Activated CD8-positive, alpha-beta memory T cell treated with anti-CD3 and anti-CD28 coated beads, Interleukin-2, amount 50 U/mL, for 24 hours (primary cell): ENCODE data around the gene NSD1.

Experiments
- DNase-seq: peaks from one replicate; pipeline ENCODE4 v3.0.0-alpha.2; 2020; ENCODE audit errors: extremely low read depth

Gene NSD1, protein sequence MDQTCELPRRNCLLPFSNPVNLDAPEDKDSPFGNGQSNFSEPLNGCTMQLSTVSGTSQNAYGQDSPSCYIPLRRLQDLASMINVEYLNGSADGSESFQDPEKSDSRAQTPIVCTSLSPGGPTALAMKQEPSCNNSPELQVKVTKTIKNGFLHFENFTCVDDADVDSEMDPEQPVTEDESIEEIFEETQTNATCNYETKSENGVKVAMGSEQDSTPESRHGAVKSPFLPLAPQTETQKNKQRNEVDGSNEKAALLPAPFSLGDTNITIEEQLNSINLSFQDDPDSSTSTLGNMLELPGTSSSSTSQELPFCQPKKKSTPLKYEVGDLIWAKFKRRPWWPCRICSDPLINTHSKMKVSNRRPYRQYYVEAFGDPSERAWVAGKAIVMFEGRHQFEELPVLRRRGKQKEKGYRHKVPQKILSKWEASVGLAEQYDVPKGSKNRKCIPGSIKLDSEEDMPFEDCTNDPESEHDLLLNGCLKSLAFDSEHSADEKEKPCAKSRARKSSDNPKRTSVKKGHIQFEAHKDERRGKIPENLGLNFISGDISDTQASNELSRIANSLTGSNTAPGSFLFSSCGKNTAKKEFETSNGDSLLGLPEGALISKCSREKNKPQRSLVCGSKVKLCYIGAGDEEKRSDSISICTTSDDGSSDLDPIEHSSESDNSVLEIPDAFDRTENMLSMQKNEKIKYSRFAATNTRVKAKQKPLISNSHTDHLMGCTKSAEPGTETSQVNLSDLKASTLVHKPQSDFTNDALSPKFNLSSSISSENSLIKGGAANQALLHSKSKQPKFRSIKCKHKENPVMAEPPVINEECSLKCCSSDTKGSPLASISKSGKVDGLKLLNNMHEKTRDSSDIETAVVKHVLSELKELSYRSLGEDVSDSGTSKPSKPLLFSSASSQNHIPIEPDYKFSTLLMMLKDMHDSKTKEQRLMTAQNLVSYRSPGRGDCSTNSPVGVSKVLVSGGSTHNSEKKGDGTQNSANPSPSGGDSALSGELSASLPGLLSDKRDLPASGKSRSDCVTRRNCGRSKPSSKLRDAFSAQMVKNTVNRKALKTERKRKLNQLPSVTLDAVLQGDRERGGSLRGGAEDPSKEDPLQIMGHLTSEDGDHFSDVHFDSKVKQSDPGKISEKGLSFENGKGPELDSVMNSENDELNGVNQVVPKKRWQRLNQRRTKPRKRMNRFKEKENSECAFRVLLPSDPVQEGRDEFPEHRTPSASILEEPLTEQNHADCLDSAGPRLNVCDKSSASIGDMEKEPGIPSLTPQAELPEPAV (N-terminal part only)

GRCh38 chr5:177133096-177133852 lies at the start of gene NSD1:
Gene NSD1, plus strand, starts transcription at chr5:177133773. Its CDS starts 1,331 bp downstream, at chr5:177135104.
- DNase-seq = peak; percentile 56

DNA sequence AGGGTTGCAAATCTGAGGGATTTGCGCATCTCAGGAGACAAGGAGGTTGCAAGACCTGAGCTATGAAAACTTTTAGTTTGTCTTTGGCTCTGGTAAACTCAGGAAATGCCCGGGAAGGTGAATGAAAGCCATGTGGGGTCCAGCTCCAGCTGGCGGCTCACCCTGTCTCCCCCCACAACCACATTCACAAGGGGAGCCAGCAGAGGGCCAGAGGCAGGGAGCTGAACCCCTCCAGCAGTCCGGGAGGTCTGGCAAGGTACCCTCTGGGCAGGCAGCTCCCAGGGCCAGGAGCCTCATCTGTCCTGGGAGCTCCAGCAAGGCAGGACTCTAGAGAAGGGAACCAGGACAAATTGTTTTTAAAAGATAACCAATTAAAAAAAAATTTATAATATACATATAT lies 49.4 kb upstream of the NSD1 start:
- DNase-seq = no peak

- no peak for DNase-seq
These were observed 47.5 kb upstream of the NSD1 start for GRCh38 chr5:177085985-177086653.

DNA sequence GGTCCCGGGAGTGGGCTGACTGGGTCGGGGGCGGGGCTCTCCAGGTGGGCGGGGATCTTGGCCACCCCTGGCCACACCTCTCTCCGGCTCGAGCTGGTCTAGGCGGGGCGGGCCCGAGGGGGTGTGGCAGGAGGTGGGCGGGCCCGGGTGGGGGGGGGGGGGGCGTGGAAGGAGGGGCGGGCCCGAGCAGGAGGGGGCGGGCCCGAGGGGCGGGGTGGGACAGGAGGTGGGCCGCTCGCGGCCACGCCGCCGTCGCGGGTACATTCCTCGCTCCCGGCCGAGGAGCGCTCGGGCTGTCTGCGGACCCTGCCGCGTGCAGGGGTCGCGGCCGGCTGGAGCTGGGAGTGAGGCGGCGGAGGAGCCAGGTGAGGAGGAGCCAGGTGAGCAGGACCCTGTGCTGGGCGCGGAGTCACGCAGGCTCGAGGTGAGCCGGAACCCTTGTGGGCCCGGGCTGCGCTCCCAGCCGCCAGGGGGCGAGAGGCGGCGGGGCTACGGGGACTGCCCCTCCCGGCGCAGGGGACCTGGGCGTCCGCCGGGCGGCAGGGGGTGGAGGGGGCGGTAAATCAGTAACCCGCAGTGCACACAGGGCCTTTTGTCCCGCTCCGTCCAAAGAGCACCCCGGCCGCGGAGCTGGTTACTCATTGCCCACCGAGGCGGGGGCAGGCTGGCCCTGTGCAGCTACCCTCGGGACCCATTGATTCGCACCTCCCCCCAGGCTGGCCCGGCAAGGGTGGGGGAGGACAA lies 46.7 kb upstream of the NSD1 start, which contains the start of gene FGFR4:
Gene FGFR4, plus strand, starts transcription at position 262 of the 744 bp plus-strand sequence. CDS start 2,688 bp downstream, outside the sequence.
- no peak for DNase-seq

DNA sequence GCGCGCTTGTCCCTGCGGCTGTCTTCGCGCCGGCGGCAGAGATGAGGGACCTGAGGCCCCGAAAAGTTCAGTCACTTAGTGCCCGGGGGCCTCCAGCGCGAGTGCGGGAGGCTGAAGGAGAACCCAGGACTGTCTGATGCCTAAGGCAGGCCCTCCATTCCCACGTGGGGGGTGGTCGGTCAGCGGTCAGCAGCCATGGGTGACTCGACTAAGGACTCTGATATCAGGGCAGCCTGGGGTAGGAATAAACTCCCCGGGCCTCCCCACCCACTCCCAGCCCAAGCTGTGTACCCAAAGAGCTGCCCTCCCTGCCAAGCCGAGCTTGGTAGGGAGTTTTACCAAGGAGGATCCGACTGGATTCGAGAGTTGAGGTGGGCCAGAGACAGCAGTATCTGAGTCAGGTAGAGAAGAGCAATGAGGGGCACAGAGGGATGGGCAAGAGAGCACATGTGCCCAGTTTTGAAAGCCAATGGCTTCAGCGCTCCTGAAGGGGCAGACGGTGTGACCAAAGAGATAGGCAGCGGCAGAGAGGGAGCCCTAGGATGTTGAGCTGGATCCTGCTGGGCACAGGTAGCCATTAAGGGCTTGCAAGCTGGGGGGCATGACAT lies 46.1 kb upstream of the NSD1 start:
- DNase-seq = no peak

DNA sequence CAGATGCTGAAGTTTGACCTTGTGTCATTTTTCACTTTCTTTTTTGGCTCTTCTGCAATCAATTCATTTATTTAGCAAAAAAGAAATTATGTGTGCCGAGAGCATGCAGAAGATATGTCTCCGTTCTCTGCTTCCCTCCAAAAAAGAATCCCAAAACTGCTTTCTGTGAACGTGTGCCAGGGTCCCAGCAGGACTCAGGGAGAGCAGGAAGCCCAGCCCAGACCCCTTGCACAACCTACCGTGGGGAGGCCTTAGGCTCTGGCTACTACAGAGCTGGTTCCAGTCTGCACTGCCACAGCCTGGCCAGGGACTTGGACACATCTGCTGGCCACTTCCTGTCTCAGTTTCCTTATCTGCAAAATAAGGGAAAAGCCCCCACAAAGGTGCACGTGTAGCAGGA lies 44.4 kb upstream of the NSD1 start:
- no peak for DNase-seq

GRCh38 chr5:177089825-177090641 lies 43.5 kb upstream of the NSD1 start:
- no peak for DNase-seq

GRCh38 chr5:177090813-177091212 lies 42.8 kb upstream of the NSD1 start:
- no peak for DNase-seq

GRCh38 chr5:177091232-177091631 lies 42.3 kb upstream of the NSD1 start:
- DNase-seq = no peak

GRCh38 chr5:177092178-177093081 lies 41.1 kb upstream of the NSD1 start:
- DNase-seq = no peak

DNA sequence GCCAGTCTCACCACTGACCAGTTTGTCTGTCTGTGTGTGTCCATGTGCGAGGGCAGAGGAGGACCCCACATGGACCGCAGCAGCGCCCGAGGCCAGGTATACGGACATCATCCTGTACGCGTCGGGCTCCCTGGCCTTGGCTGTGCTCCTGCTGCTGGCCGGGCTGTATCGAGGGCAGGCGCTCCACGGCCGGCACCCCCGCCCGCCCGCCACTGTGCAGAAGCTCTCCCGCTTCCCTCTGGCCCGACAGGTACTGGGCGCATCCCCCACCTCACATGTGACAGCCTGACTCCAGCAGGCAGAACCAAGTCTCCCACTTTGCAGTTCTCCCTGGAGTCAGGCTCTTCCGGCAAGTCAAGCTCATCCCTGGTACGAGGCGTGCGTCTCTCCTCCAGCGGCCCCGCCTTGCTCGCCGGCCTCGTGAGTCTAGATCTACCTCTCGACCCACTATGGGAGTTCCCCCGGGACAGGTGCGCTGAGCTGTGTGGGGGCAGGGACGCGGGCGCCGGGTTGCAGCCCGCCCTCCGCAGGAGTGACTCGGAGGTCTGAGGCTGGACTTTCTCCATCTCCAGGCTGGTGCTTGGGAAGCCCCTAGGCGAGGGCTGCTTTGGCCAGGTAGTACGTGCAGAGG lies 40.4 kb upstream of the NSD1 start:
- no peak for DNase-seq

- DNase-seq = no peak
These were observed 39.8 kb upstream of the NSD1 start for GRCh38 chr5:177093803-177094202.

DNA sequence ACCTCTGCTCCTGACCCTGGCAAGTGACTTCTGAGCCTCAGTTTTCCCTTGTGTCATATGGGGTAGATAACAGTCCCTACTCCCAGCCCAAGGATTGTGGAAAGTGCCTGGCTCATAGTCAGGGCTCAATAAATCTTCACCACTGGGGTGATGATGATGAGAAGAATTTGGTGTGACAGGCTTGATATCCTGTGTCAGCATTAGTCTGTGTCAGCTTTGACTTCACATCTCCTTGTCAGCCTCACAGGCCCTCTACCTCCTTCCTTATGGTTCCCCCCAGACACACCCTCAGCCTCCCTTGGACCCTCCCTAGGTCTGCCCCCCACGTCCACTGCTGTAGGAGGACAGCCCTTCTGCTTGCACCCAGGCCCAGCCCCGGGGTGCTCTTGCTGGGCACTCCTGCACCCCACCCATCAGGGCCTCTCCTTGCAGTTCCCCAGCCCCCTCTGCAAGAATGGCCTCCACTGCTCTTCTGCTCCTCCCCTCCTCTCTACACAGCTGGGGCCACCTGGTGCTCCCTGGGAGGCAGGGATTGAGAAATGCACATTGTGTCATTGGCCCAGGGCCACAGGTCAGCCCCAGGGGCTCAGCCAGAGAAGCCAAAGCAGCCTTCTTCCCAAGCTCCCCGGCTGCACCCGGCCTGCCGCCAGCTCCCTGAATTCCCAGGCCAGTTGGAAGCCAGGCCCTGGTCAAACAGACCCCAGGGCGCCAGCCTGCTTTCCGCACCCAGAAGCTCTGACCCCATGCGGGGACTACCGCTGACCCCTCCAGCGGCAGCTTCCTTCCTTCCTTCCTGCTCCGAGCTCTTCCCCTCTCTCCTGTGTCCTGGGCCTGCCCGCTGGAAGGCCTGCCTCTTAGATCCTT lies 39.1 kb upstream of the NSD1 start:
- DNase-seq = no peak

DNA sequence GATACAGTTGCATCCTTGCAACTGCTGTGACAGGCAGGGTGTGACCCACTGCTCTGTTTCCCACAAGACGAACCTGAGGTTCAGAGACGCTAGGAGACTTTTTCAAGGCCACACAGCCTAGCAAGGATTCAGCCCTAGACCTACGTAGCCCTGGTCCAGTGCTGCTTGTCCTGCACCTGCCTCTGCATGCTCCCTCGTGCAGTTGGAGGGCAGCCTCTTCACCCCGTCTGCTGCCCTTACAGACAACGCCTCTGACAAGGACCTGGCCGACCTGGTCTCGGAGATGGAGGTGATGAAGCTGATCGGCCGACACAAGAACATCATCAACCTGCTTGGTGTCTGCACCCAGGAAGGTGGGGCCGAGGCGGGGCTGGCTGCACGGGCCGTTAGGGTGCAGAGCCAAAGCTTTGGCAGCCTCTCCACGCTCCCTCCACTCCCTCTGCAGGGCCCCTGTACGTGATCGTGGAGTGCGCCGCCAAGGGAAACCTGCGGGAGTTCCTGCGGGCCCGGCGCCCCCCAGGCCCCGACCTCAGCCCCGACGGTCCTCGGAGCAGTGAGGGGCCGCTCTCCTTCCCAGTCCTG lies 38.4 kb upstream of the NSD1 start:
- DNase-seq = no peak

GRCh38 chr5:177096162-177097015 lies 37.2 kb upstream of the NSD1 start:
- no peak for DNase-seq
